GM19328 (cell line): Measurements from ENCODE around the gene SKP1.
"Not testable (repeated sequence)": the region's sequence is repeated elsewhere in the genome, so short reads cannot be mapped to it uniquely, and the experiment has no call there.

ENCODE experiments used
- ATAC-seq: cut with Tn5 transposase; IDR thresholded peaks from one replicate; pipeline ENCODE4 v1.9.1; 2021; ENCODE audit warnings: mild to moderate bottlenecking, moderate library complexity; ENCODE audit not compliant: unreplicated experiment

The SKP1 gene

DNA sequence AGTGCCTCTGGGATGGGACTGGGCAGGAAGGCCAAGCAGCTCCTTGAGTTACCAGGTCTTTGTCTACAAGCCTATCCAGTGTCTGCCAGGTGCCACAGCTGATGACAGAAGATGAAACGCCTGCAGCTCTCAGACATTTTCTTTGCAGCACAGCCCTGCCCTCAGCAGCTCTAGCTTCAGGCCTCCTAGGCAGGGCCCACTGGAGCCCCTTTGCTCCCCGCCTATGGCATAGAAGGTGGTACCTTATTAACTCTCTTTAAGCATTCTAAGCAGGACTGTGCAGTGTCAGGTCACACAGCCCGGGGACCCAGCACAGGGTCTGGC is 1.3 kb upstream of the SKP1 start:
- no peak for ATAC-seq

- no peak for ATAC-seq
Observed at GRCh38 chr5:134177369-134178095, 782 bp upstream of the SKP1 start.

- ATAC-seq, result peak; percentile 1
Observed at GRCh38 chr5:134175921-134176510, 734 bp downstream of the SKP1 start.

DNA sequence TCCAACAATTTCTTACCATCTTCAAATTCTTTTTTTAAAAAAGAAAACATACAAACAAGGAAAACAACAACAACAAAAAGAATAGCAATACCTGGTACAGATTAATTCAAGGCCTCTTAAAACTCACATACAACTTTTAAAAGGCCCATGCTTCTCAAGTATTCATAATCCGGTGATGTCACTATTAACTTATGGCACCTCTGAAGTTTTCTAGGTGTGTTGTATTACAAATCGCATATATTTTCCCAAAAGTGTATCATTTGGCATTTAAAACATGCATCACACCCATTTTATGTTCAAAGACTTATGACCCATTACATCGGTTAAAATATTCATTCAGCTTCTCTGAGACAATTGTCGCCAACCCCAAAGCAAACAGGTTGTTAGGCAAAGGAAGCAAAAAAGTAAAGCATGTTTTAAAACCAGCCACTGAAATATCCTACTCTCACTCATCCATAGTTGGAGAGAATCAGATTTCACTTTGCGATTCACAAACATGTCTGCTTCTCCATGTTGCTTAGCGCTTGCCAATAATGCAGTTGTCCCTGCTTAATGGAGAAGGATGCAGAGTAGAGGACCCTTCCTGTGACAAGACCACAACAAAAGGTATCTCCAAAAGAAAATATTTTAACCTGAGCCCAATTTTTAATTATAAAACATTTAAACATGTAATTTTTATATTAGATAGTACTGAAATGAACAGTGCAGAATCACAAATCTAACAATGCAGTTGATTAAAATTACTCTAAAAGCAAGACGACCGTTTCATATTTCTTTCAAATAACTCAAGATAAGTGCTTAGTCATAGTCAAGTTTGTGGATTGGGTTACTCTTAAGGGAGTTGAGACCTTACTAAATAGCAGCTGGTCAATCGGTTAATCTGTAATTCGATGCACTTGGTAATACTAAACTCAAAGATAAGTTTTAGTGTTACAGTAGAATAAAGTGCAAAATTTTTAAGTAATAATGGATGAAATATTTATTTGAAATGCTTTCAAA is 1.6 kb downstream of the SKP1 start:
- no peak for ATAC-seq

DNA sequence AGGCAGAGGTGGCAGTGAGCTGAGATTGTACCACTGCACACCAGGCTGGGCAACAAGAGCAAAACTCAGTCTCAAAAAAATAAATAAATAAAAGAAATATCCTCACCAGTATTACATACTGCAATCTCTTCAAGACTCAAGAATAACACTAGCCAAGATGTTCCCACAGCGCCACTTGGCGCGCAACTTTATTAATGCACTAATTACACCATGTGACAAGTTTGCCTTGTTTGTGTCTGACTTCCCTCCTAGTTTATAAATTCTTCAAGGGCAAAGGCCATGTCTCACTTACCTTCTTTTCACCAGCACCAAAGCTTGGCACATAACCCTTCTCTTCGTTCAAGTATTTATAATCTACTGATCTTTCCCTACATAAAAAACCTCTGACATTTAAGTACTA is 4.8 kb downstream of the SKP1 start:
- ATAC-seq, result no peak

DNA sequence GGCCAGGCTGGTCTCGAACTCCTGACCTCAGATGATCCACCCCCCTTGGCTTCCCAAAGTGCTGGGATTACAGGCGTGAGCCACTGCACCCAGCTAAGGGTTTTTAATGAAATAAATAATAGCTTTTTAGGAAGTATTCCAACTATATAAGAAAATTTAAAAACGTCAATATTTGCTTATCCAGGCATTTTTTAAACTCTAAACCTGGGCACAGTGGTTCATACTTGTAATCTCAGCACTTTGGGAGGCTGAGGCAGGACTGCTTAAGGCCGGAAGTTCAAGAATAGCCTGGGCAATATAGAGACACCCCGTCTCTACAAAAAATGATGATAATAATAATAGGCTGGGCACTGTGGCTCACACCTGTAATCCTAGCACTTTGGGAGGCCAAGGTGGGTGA is 14.2 kb downstream of the SKP1 start:
- ATAC-seq, result no peak

DNA sequence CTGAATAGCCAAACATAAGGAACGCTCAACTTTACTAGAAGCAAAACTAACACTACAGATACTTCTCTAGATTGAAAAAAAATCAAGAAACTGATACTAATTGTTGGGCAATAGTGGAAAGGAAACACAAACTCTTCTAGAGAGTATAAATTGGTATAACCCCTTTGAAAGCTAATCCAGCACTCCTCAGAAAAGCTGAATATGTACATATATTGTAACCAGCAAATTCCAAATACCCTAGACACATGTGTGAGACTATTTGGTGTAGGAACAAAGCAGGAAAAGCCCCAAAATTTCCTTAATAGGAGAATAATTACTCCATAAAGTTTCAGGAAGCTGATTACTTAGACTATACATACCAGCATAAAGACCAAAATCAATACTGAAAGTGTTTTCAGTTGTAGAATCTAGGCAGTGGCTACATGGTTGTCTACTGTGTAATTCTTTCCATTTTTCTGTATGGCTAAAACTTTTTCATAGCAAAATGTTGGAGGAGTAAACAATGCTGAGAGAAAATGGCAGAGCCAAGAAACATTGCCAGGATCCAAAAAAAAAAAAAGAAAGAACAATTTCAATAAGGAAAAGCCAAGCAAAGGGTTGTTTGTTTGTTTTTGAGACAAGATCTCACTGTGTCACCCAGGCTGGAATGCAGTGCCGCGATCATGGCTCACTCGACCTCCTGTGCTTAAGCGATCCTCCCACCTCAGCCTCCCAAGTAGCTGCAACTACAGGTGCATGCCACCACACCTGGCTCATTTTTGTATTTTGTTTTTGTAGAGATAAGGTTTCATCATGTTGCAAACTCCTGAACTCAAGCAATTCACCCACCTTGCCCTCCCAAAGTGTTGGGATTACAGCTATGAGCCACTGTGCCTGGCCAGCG is 15.0 kb downstream of the SKP1 start:
- ATAC-seq, result no peak

- ATAC-seq, result no peak
Observed at GRCh38 chr5:134153657-134154056, 23.1 kb downstream of the SKP1 start.

DNA sequence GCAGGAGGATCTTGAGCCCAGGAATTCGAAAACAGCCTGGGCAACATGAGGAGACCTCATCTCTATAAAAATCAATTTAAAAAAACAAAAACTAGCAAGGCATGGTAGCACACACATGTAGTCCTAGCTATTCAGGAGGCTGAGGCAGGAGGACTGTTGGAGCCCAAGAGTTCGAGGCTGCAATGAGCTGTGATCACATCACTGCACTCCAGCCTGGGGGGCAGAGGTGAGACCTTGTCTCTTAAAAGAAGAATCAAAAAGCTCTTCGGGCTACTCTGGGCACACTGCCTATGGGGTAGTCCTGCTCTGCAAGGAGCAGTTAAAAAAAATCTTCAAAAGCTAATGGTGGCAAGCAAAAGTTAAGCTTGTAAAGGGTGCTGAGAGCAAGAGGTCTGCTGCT is 23.5 kb downstream of the SKP1 start:
- no peak for ATAC-seq

GRCh38 chr5:134152173-134152832 is 24.4 kb downstream of the SKP1 start:
- ATAC-seq, result not testable (repeated sequence)

DNA sequence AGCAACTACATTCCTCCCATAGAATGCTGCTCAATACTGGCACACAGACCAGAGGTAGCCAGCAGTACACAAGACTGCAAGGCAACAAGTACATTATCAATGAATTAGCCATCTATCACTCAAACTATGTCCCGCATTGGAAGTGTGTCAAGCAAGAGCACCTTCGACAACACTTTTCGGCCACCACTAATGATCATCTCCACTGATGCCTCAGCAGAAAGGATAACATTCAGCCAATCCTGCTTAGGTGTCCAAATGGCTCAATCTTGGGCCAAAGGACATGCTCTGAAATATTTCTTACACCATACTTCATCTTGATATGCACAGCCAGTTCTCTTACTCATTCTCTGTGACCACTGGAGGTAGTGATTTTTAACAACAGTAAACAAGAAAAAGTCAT is 25.0 kb downstream of the SKP1 start:
- ATAC-seq, result no peak

- no peak for ATAC-seq
Observed at GRCh38 chr5:134149571-134150303, 27.0 kb downstream of the SKP1 start.

DNA sequence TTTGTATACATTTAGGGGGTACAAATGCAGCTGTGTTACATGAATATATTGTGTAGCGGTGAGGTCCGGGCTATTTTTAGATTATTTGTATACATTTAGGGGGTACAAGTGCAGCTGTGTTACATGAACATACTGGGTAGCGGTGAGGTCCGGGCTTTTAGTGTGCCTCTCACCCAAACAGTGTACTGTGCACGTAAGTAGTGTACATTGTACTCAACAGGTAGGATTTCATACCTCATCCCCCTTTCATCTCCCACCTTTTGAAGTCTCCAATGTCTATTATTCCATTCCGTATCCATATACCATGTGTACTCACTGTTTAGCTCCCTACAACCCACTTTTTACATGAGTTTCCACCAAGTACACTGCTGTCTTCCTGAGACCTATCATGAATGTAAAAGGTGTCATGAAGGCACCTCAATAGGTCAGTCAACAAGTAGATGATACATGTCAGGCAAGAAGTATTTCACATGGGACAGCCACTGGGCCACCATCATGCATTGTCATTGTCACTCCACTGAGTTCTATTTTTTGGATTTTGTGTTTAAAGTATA is 27.7 kb downstream of the SKP1 start:
- no peak for ATAC-seq

DNA sequence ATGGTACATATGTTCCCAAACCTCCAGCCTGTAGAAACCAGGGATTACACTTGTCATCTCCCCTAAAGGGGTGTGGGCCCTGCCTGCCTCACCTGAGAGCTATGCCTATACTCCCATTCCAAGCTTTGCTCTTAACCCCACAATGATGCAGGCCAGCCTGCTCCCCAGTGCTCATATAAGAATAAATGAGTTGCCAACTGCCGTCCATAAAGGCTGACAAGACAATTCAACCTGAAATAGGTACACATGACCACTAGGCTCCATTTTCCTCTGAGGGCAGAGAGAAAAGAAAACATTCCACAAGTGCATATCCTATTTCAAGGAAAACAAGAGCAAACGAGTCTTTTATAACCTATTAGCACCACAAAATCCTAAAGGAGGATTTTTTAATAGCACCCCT is 28.4 kb downstream of the SKP1 start:
- ATAC-seq, result no peak

GRCh38 chr5:134146651-134147518 is 29.9 kb downstream of the SKP1 start:
- ATAC-seq, result no peak

DNA sequence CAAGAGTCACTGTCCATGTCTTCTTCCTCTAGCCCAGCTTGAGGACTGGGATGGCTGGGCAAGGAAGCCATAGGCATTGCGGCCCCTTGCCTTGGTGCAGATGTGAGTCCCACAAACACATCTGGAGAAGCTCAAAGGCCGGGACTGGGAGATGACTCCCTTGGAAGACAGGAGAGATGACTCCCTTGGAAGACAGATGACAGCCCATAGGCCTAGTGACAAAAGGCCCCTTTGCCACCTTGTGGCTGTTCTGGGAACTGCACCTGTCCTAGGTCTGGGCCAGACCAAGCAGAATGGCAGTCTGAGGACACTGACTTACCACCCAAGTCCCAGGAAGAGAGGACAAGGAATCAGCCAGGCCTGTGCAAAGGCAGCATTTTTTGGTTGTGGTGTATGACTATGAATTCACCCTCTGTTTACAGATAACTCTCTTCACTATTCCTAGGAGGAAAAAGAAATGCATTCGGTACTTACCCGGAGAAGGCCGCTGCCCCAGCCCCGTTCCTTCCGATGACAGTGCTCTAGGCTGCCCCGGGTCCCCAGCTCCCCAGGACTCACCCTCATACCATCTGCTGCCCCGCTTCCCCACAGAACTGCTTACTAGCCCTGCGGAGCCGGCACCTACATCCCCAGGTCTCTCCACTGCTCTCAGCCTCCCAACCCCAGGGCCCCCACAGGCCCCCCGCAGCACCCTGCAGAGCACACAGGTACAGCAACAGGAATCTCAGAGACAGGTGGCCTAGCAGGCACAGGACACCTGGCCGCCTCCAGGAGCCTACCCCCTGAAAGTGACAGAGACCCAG is 30.8 kb downstream of the SKP1 start:
- ATAC-seq, result no peak

DNA sequence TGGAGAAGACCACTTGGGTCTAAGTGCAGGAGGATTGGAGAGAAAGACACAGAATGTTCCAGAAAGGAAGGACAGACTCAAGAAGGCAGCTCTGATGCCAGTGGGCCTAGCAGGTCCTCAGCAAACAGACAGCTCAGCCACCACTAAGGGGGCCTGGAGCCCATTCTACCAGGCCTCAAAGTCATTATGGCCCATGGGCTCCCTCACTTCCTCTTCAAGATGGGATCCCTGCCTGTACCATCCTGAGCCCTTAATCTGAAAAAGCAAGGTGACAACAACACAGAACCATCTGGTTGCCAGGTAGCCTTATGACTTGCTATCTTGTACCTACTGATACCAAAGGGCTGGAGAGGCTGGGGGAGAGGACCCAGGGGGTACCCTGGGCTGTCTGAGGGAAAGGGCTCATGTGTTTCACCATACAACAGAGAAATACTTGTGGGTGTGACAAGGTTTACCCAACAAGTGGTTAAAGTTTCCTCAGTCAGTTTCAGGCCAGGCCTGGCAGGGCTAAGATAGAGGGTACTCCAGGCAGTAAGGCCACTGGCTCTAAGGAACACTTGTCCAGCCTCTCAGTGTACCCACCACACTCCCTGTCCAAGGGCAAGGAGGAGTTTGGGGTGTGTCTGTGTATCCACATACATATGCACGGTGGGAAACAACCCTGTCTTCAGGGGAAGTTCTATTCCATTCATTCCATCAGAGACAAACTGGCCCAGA is 31.6 kb downstream of the SKP1 start:
- no peak for ATAC-seq
